Left lung (tissue), 10 donors: Measurements from ENCODE around the gene FBLN5. TPM values are rescaled to one million over a fixed set of nuclear protein-coding genes. Genes with fewer than 3 reads are reported as not detected.

Experiments
- ATAC-seq: fragments of 200-7000 bp; cut with Tn5 transposase; one replicate; pipeline ENCODE4 v1.9.1; 2020; ENCODE audit warnings: moderate library complexity
- DNase-seq, 4 donors: peaks; one replicate each; pipeline ENCODE4 v3.0.0-alpha.2; 2013 to 2020
- H3K27ac ChIP-seq, 2 donors: fragments of 200-600 bp; sonication (generic) in 1 of 2; one replicate each; pipeline versions ENCODE4 v1.5.0 to v1.8.0; 2020 to 2021
- H3K27me3 ChIP-seq, 2 donors: fragments of 200-600 bp; sonication (generic) in 1 of 2; one replicate each; pipeline versions ENCODE4 v1.5.0 to v1.8.0; 2020 to 2021
- H3K36me3 ChIP-seq, 2 donors: fragments of 200-600 bp; sonication (generic) in 1 of 2; one replicate each; pipeline versions ENCODE4 v1.5.0 to v1.8.0; 2020 to 2021
- H3K4me1 ChIP-seq, 2 donors: fragments of 200-600 bp; one replicate each; pipeline ENCODE4 v1.8.0; 2021
- H3K4me3 ChIP-seq, 2 donors: fragments of 200-600 bp; sonication (generic) in 1 of 2; one replicate each; pipeline versions ENCODE4 v1.5.0 to v1.8.0; 2020 to 2021; ENCODE audit warnings: mild to moderate bottlenecking in 1 of 2
- H3K9me3 ChIP-seq, 2 donors: fragments of 200-600 bp; sonication (generic) in 1 of 2; one replicate each; pipeline versions ENCODE4 v1.5.0 to v1.8.0; 2020 to 2021
- CTCF ChIP-seq, 2 donors: fragments of 200-600 bp; sonication (generic) in 1 of 2; IDR thresholded peaks; one replicate each; pipeline versions ENCODE4 v1.5.0 to v1.8.0; 2021; ENCODE audit warnings: antibody characterized with exemption in 2 of 2
- intact Hi-C, 2 donors: fragments of 100-400 bp; cut with DNase I; formaldehyde crosslinking; loops; one replicate each; pipeline versions ENCODE4 v1.11.2 to v1.14.2; 2022
- polyA plus RNA-seq, 6 donors: library from polyadenylated mRNA; unstranded; fragments of 120-200 nt; gene quantifications; one replicate each; pipeline ENCODE4 v1.2.1, GENCODE V29; 2013; ENCODE audit not compliant: insufficient read length in 6 of 6
- total RNA-seq, 2 donors: library from RNA; stranded (reverse); fragmentation: NEBNext Ultra II Directional; extraction: Animal tissue kit (Norgen Biotek cat#: 25700); gene quantifications; one replicate each; pipeline ENCODE4 v1.2.1, GENCODE V29; 2021
- donor health status: DM: no; HTN: yes; CAD: no.
- donor health status: DM: no; HTN: no; CAD: no.

The FBLN5 gene
- total and polyA plus RNA-seq, 8 donors = 61.6 to 125 (median 87.8) TPM

DNA sequence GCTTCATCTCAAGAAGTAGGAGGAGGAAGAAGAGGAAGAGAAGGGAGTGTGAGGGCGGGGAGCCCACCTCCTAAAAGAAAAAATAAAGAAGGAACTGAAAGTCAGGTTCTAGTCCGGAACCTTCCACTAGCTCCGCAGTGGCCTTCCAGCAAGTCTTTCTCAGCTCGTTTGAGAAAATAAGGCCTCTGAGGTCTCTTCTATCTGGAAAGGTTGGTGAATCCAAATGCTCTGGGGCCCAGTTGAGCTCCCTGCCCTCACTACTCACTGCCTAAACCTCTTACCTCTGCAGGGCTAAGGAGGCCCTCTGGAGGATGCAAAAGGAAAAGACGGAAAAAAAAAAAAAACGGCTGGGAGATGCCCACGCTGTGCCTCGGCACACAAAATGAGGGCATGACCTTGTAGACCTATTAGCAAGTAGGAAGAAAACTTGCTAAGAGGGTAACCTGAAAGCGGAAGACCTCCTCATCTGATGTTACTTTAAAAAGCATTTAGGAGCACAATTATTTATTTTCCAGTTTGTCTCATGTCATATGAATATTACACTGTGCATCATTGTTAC, 35.9 kb downstream of the FBLN5 start:
- DNase-seq (peak in 2 of 4 donors; percentile 44 to 49), ATAC-seq (peak; percentile 95)
- intact Hi-C loops = no loop called here
- H3K27ac ChIP-seq = no peak overlapping the region
- H3K4me1 ChIP-seq = peaks cover 10 to 23% of the 10 kb centered on the region in 2 donors
- no peaks in the 10 kb centered on the region for H3K27me3 ChIP-seq
- H3K9me3 ChIP-seq = no peaks in the 10 kb centered on the region
- H3K4me3 ChIP-seq = no peak overlapping the region
- H3K36me3 ChIP-seq = no peaks in the 10 kb centered on the region
- TF ChIP-seq CTCF (IDR thresholded peaks at IDR 0.05) = peak in 1 of 2 donors; percentile 25

DNA sequence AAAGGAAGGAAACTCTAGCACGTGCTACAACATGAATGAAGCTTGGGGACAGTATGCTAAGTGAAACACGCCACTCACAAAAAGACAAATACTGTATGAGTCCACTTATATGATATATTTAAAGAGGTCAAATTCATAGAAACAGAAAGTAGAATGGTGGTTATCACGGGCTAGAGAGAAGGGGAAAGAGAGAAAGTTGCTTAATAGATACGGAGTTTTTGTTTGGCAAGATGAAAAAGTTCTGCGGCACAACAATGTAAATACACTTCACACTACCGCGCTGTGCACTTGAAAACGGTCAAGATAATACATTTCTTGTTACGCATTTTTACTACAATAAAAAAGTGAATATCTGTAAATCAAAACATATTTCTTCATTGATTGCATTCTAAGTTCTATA, 37.3 kb downstream of the FBLN5 start:
- no peaks in the 10 kb centered on the region for H3K9me3 ChIP-seq
- H3K36me3 ChIP-seq = no peaks in the 10 kb centered on the region
- DNase-seq = no peak
- intact Hi-C loops = no loop called here
- TF ChIP-seq CTCF (IDR thresholded peaks at IDR 0.05) = no peak
- H3K27ac ChIP-seq = peak overlapping the region in 1 of 2 donors; percentile 2
- H3K27me3 ChIP-seq = no peaks in the 10 kb centered on the region
- peaks cover 10 to 23% of the 10 kb centered on the region in 2 donors for H3K4me1 ChIP-seq
- peak; percentile 46 for ATAC-seq
- no peak overlapping the region for H3K4me3 ChIP-seq

DNA sequence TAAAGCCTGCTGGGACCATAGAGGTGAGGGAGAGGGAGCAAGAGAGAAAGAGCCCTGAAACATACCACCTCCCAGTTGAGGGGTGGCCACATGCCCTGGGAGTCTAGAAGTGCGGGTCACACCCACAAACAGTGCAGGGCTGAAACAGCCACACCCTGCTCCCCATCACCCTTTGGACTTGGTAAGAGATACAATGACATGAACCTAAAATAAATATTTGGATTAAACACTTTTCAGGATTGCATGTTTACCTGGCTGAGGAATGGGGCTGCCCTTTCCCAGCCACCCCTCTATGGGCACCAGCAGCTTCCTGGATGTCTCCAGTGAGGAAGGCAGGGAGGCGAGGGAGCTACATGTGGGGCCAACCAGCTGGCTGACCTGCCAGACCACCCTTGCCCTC, 41.1 kb downstream of the FBLN5 start:
- Histone ChIP-seq H3K9me3 (no peaks in the 10 kb centered on the region), H3K4me1 (peaks cover 4 to 13% of the 10 kb centered on the region in 2 donors), H3K4me3 (no peak overlapping the region), H3K27me3 (no peaks in the 10 kb centered on the region), H3K27ac (no peak overlapping the region), H3K36me3 (no peaks in the 10 kb centered on the region)
- no peak for TF ChIP-seq CTCF (IDR thresholded peaks at IDR 0.05)
- intact Hi-C loops = no loop called here
- DNase-seq (no peak), ATAC-seq (no peak)

- Histone ChIP-seq H3K27me3 (no peaks in the 10 kb centered on the region), H3K4me1 (peaks cover 4 to 6% of the 10 kb centered on the region in 2 donors), H3K4me3 (no peak overlapping the region), H3K36me3 (no peaks in the 10 kb centered on the region), H3K9me3 (no peaks in the 10 kb centered on the region), H3K27ac (no peak overlapping the region)
- intact Hi-C loops = no loop called here
- no peak for TF ChIP-seq CTCF (IDR thresholded peaks at IDR 0.05)
- ATAC-seq (no peak), DNase-seq (no peak)
Measured at GRCh38 chr14:91904956-91905645, 42.4 kb downstream of the FBLN5 start.

GRCh38 chr14:91904483-91904882, 43.0 kb downstream of the FBLN5 start:
- Histone ChIP-seq H3K36me3 (no peaks in the 10 kb centered on the region), H3K9me3 (no peaks in the 10 kb centered on the region), H3K4me3 (no peak overlapping the region), H3K4me1 (peaks cover 4 to 6% of the 10 kb centered on the region in 2 donors), H3K27me3 (no peaks in the 10 kb centered on the region), H3K27ac (no peak overlapping the region)
- DNase-seq (no peak), ATAC-seq (no peak)
- no peak for TF ChIP-seq CTCF (IDR thresholded peaks at IDR 0.05)
- intact Hi-C loops = no loop called here
